Measurements from ENCODE around the gene LRIG3.

The LRIG3 gene

DNA sequence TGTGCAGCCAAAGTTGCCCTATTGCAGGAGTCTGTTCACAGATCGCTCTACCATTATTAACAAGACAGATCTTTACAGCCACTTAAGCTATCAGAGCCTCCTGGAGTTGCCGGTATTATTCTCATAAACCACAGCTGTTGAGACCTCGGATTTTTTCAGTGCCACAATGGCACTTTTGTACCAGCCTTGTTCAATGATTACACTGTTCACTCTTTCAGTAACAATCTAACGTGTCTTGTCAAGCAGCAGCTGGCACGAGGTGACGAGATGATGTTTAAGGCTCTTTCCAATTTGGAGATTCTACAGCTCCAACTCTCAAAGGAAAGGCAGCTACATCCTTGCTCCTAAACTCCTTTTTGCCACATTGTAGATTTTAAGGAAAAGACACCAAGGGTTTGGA, 30.7 kb downstream of the LRIG3 start:
- TF ChIP-seq, protein P1, sequence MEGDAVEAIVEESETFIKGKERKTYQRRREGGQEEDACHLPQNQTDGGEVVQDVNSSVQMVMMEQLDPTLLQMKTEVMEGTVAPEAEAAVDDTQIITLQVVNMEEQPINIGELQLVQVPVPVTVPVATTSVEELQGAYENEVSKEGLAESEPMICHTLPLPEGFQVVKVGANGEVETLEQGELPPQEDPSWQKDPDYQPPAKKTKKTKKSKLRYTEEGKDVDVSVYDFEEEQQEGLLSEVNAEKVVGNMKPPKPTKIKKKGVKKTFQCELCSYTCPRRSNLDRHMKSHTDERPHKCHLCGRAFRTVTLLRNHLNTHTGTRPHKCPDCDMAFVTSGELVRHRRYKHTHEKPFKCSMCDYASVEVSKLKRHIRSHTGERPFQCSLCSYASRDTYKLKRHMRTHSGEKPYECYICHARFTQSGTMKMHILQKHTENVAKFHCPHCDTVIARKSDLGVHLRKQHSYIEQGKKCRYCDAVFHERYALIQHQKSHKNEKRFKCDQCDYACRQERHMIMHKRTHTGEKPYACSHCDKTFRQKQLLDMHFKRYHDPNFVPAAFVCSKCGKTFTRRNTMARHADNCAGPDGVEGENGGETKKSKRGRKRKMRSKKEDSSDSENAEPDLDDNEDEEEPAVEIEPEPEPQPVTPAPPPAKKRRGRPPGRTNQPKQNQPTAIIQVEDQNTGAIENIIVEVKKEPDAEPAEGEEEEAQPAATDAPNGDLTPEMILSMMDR (IDR thresholded peaks at IDR 0.05; ENCODE audit: borderline replicate concordance, insufficient read depth, low read depth, low read length): no peak
- H3K4me3 ChIP-seq (ENCODE audit: low read depth, low read length): no peak overlapping the region

DNA sequence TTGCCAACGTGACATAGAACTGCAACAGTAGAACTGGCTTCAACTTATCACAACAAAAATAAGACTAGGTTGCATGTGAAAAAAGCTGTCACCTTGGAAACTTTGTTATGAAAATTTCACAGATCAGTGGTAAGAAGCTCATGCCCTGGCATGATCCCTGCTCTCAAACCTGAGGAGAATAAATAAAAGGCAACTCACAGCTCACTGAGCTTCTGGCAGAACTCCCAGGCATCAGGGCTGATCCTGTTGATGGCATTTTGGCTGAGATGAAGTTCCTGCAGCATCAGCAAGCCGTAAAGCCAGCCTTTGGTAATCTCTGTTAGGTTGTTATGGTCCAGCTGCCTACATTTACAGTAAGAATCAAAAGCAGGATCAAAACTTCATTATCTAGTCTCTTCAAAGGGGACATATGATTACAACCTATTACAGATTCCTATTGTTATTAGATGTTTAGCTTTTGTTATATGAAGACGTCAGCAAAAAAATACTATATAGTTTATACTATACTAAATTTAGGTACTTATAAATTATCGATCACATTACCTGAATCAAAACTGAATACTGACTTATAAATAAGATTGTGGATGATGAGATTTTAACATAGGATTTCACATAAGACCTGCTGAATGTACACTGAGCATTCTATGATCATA, 32.0 kb downstream of the LRIG3 start:
- TF ChIP-seq, protein P1 (IDR thresholded peaks at IDR 0.05; ENCODE audit: borderline replicate concordance, insufficient read depth, low read depth, low read length): no peak
- no peak overlapping the region for H3K4me3 ChIP-seq (ENCODE audit: low read depth, low read length)

DNA sequence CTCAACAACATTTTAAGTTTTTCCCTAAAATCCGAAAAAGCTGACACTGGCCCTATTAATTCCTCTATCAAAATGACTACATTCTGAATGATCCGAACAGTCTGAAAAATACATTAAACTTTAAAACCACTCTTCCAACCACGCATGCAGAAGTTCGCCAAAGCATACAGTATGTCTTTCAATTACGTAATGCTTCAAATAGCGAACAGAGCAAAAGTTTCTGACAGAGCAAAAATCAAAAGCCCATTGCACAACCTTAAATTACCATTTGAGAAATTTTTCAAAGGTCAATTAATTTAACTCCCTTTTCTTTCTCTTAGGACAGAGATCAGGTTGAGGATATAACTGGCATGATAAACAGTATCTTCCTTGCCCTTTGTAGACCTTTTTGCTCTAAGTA, 33.2 kb downstream of the LRIG3 start:
- no peak overlapping the region for H3K4me3 ChIP-seq (ENCODE audit: low read depth, low read length)
- TF ChIP-seq, protein P1 (IDR thresholded peaks at IDR 0.05; ENCODE audit: borderline replicate concordance, insufficient read depth, low read depth, low read length): no peak

DNA sequence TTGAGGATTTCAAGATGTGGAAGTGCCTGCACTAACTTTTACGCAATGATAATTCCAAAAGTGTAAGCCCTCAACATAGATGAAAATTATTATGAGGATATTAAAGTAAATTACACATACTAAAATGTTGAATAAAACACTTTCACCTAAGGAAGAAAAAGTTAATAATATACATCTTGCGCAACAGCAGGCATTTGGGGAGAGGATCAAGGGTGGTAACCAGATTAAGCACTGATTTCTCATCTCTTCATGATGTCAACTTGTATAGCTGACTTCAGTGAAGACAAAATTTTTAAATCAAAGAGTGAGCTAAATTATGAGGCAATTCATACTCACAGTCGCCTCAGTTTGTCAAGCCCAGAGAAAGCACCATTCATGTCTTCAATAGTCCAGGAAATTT, 33.8 kb downstream of the LRIG3 start:
- TF ChIP-seq, protein P1 (IDR thresholded peaks at IDR 0.05; ENCODE audit: borderline replicate concordance, insufficient read depth, low read depth, low read length): no peak

DNA sequence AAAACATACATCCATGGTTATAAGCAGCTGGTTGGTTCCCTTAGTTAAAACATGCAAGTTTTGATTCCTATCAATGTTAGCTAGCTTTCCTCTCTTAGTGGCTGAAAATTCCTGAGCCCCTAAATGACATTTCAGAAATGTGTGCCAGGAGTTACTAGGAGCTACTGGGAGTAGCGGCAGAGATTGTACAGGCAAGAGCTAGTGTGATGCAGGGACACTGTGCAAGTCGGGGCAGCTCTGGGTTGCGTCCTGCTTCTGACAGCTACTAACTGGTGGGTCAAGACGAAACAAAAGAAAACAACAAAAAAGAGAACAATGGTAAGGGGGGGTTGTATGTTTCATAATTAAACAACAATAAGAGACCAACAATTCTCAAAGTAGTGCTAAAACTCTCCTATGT, 35.4 kb downstream of the LRIG3 start:
- TF ChIP-seq, protein P1 (IDR thresholded peaks at IDR 0.05; ENCODE audit: borderline replicate concordance, insufficient read depth, low read depth, low read length): no peak
- no peak overlapping the region for H3K4me3 ChIP-seq (ENCODE audit: low read depth, low read length)

More for the DNA sequence above, 33.8 kb downstream of the LRIG3 start:
- H3K4me3 ChIP-seq (ENCODE audit: low read depth, low read length): no peak overlapping the region

DNA sequence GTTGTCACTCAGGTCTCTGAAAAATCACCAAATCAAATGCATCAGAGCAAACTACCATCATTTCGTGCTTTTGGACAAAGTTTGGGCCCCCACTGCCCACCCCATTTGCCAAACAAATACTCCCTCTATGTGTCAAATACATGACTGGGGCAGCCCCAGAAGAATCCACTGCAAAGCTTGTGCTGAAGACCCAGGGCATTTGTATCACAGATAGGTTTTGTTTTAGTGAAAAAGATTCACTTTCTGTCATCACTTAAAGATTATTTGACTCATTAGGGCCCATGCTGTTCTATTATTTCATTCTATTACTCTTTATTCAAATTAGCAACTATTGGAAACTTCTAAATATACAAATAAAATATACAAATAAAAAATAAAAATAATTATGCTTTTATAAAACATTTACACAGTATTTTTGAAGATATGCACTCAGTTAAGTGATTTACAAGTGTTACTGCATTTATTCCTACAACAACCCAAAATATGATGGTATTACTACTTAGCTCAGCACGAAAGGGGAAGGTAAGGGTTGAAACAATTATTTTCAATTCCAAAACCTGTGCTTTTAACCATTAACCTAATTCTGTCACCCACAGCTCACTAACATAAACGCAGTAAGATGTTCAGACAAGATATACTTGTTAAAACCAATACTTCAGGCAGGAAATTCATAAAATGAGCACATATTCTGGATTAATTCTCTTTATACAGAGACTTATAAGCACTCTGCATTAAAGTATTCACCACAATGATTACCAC, 36.5 kb downstream of the LRIG3 start:
- H3K4me3 ChIP-seq (ENCODE audit: low read depth, low read length): no peak overlapping the region
- TF ChIP-seq, protein P1 (IDR thresholded peaks at IDR 0.05; ENCODE audit: borderline replicate concordance, insufficient read depth, low read depth, low read length): no peak

DNA sequence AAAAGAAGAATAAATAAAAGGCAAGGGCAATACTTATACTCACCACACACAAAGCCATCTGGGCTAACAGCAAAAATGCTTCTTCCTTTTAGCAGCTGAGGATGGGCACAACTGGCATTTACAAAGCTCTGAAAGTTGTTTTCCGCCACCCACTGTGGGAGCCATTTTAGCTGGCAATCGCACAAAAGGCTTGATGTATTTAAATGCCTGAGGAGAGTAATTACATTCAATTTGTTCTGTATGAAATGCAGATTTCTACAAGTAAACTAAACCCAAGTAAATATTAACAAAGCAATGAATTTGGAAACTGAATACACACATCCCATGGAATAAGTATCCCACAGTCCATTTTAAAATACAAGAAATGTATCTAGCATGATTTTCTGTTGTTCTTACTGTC, 37.5 kb downstream of the LRIG3 start:
- no peak overlapping the region for H3K4me3 ChIP-seq (ENCODE audit: low read depth, low read length)
- TF ChIP-seq, protein P1 (IDR thresholded peaks at IDR 0.05; ENCODE audit: borderline replicate concordance, insufficient read depth, low read depth, low read length): no peak

Data from GM12875 (cell line).